Sigmoid colon (tissue), 7 donors: ENCODE data around the gene TIMM10. TPM values are rescaled to one million over a fixed set of nuclear protein-coding genes. Genes with fewer than 3 reads are reported as not detected.

Source experiments
- DNase-seq: peaks from one replicate; pipeline ENCODE4 v3.0.0-alpha.2; 2019
- H3K27ac ChIP-seq, 4 donors: fragments of 200-600 bp; sonication (generic); one replicate each; pipeline ENCODE4 v1.5.1; 2016 to 2019; ENCODE audit warnings: mild to moderate bottlenecking in 1 of 4
- H3K27me3 ChIP-seq, 3 donors: fragments of 200-600 bp; sonication (generic); one replicate each; pipeline ENCODE4 v1.5.1; 2019; ENCODE audit warnings: mild to moderate bottlenecking in 1 of 3
- H3K36me3 ChIP-seq, 4 donors: fragments of 200-600 bp; sonication (generic); one replicate each; pipeline ENCODE4 v1.5.1; 2016 to 2019
- H3K4me1 ChIP-seq, 4 donors: fragments of 200-600 bp; sonication (generic); one replicate each; pipeline ENCODE4 v1.5.1; 2017 to 2019
- H3K4me3 ChIP-seq, 4 donors: fragments of 200-600 bp; sonication (generic); one replicate each; pipeline ENCODE4 v1.5.1; 2017 to 2019; ENCODE audit warnings: mild to moderate bottlenecking in 2 of 4, moderate library complexity in 1 of 4
- H3K9me3 ChIP-seq, 4 donors: fragments of 200-600 bp in 3 of 4; sonication (generic) in 3 of 4; one replicate each; pipeline versions ENCODE4 v1.5.1 to v1.6.1; 2013 to 2019
- CTCF ChIP-seq, 4 experiments: fragments of 450-650 bp in 3 of 4; fragments of 200-600 bp in 1 of 4; IDR thresholded peaks; one replicate each; pipeline ENCODE4 v1.5.1; 2016 to 2019; ENCODE audit warnings: antibody characterized with exemption in 4 of 4, mild to moderate bottlenecking in 3 of 4, moderate library complexity in 2 of 4
- EP300 ChIP-seq, 4 donors: sonication (generic); formaldehyde crosslinking; IDR thresholded peaks; one replicate each; pipeline ENCODE4 v1.6.1; 2017; ENCODE audit warnings: antibody characterized with exemption in 4 of 4
- POLR2A ChIP-seq, 2 donors: fragments of 450-650 bp; IDR thresholded peaks; one replicate each; pipeline ENCODE4 v1.6.1; 2016; ENCODE audit warnings: antibody characterized with exemption in 2 of 2, mild to moderate bottlenecking in 2 of 2, moderate library complexity in 2 of 2
- POLR2AphosphoS5 ChIP-seq, 4 donors: sonication (generic); formaldehyde crosslinking; IDR thresholded peaks; one replicate each; pipeline ENCODE4 v1.6.1; 2017; ENCODE audit warnings: antibody characterized with exemption in 4 of 4
- WGBS, 2 donors: extraction: QIAGEN DNeasy Blood & Tissue Kit; methylation state at CpG; one replicate each; pipeline ENCODE4 v1.1.7; 2013; 5-methylcytosine and 5-hydroxymethylcytosine counted together
- intact Hi-C: fragments of 100-400 bp; cut with DNase I; formaldehyde crosslinking; loops from one replicate; pipeline ENCODE4 v1.15.1; 2023
- polyA plus RNA-seq, 3 donors: library from polyadenylated mRNA; stranded (reverse); fragments of 200-250 nt; gene quantifications; one replicate each; pipeline ENCODE4 v1.2.3, GENCODE V29; 2013
- total RNA-seq, 4 donors: library from RNA; depleted of rRNA; stranded (reverse); fragments of >200 nt; gene quantifications; one replicate each; pipeline ENCODE4 v1.1.0, GENCODE V29; 2016
- donor health status: healthy with polysubstance abuse.
- donor health status: Bipolar disorder and iron deficiency.
- donor health status: healthy.

Gene TIMM10
- total and polyA plus RNA-seq, 7 donors = 22.4 to 62.9 (median 48.0) TPM

- no peaks in the 10 kb centered on the region for H3K9me3 ChIP-seq
- no peak for TF ChIP-seq EP300 (IDR thresholded peaks at IDR 0.05)
- TF ChIP-seq CTCF (IDR thresholded peaks at IDR 0.05) = no peak
- no peak for TF ChIP-seq POLR2AphosphoS5 (IDR thresholded peaks at IDR 0.05)
- TF ChIP-seq POLR2A (IDR thresholded peaks at IDR 0.05) = no peak
- intact Hi-C loops = no loop called here
- peaks cover 0 to 13% (median 2%) of the 10 kb centered on the region in 4 donors for H3K36me3 ChIP-seq
- H3K27ac ChIP-seq = no peak overlapping the region
- no peaks in the 10 kb centered on the region for H3K4me1 ChIP-seq
- no peaks in the 10 kb centered on the region for H3K27me3 ChIP-seq
- H3K4me3 ChIP-seq = no peak overlapping the region
- no peak for DNase-seq
- WGBS, 2 donors = 93 to 95% methylated on average over 6 of the region's 6 CpGs
Observed at GRCh38 chr11:57544566-57544965, 14.0 kb upstream of the TIMM10 start.

DNA sequence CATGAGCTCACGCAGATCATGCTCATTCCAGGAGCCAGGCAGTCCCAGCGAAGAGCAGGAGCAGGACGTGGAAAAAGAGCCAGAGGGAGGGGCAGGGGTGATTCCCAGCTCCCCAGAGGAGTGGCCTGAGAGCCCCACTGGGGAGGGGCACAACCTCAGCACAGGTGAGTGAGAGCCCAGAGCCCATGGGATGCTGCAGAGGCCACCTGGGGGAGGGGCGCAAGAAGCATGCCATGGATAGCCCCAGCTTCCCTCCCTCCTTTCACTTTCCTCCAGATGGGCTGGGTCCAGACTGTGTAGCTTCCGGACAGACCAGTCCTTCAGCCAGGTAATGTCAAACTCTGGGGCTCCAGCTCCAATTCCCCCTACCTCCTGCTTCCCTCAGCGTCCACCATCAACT is 13.0 kb upstream of the TIMM10 start:
- 27 to 60% methylated on average over 6 of the region's 6 CpGs for WGBS, 2 donors
- no peak for DNase-seq
- no peaks in the 10 kb centered on the region for H3K4me1 ChIP-seq
- H3K27ac ChIP-seq = no peak overlapping the region
- no peak overlapping the region for H3K4me3 ChIP-seq
- H3K27me3 ChIP-seq = no peaks in the 10 kb centered on the region
- TF ChIP-seq POLR2A (IDR thresholded peaks at IDR 0.05) (no peak), CTCF (IDR thresholded peaks at IDR 0.05) (no peak), EP300 (IDR thresholded peaks at IDR 0.05) (no peak), POLR2AphosphoS5 (IDR thresholded peaks at IDR 0.05) (no peak)
- peaks cover 0 to 3% (median 0%) of the 10 kb centered on the region in 4 donors for H3K36me3 ChIP-seq
- intact Hi-C loops = no loop called here
- H3K9me3 ChIP-seq = no peaks in the 10 kb centered on the region

- Histone ChIP-seq H3K4me3 (no peak overlapping the region), H3K27me3 (no peaks in the 10 kb centered on the region), H3K36me3 (no peaks in the 10 kb centered on the region), H3K4me1 (no peaks in the 10 kb centered on the region), H3K9me3 (no peaks in the 10 kb centered on the region), H3K27ac (no peak overlapping the region)
- intact Hi-C loops = no loop called here
- DNase-seq = no peak
- 78 to 88% methylated on average over 4 of the region's 4 CpGs for WGBS, 2 donors
- TF ChIP-seq POLR2A (IDR thresholded peaks at IDR 0.05) = no peak
- TF ChIP-seq EP300 (IDR thresholded peaks at IDR 0.05) = no peak
- TF ChIP-seq CTCF (IDR thresholded peaks at IDR 0.05) = no peak
- TF ChIP-seq POLR2AphosphoS5 (IDR thresholded peaks at IDR 0.05) = no peak
Observed at GRCh38 chr11:57542582-57542981, 12.0 kb upstream of the TIMM10 start.

- H3K4me1 ChIP-seq = no peaks in the 10 kb centered on the region
- 86 to 92% methylated on average over 5 of the region's 5 CpGs for WGBS, 2 donors
- no peaks in the 10 kb centered on the region for H3K27me3 ChIP-seq
- no peak for TF ChIP-seq POLR2AphosphoS5 (IDR thresholded peaks at IDR 0.05)
- no peak for TF ChIP-seq POLR2A (IDR thresholded peaks at IDR 0.05)
- no peak for TF ChIP-seq CTCF (IDR thresholded peaks at IDR 0.05)
- no peak for TF ChIP-seq EP300 (IDR thresholded peaks at IDR 0.05)
- H3K9me3 ChIP-seq = no peaks in the 10 kb centered on the region
- H3K4me3 ChIP-seq = no peak overlapping the region
- DNase-seq = no peak
- intact Hi-C loops = no loop called here
- H3K27ac ChIP-seq = no peak overlapping the region
- H3K36me3 ChIP-seq = no peaks in the 10 kb centered on the region
Observed at GRCh38 chr11:57541169-57541568, 10.6 kb upstream of the TIMM10 start.

- 71 to 92% methylated on average over 1 of the region's 1 CpG for WGBS, 2 donors
- no peak for TF ChIP-seq POLR2AphosphoS5 (IDR thresholded peaks at IDR 0.05)
- Histone ChIP-seq H3K27me3 (no peaks in the 10 kb centered on the region), H3K4me3 (no peak overlapping the region), H3K27ac (no peak overlapping the region), H3K36me3 (no peaks in the 10 kb centered on the region), H3K9me3 (no peaks in the 10 kb centered on the region), H3K4me1 (no peaks in the 10 kb centered on the region)
- intact Hi-C loops = no loop called here
- no peak for DNase-seq
Observed at GRCh38 chr11:57539342-57539741, 8.8 kb upstream of the TIMM10 start.
